Nucleus accumbens (tissue), 56 donors: Measurements from ENCODE around the gene ITGA3.

Source experiments
- DNase-seq, 56 donors: peaks; one replicate each; lab custom pipeline; 2025; lab: John Stamatoyannopoulos, UW

ITGA3 gene

GRCh38 chr17:50066995-50067394 is 11.1 kb downstream of the ITGA3 start:
- DNase-seq = no peak

GRCh38 chr17:50067996-50068395 is 12.1 kb downstream of the ITGA3 start:
- no peak for DNase-seq

- no peak for DNase-seq
Measured at GRCh38 chr17:50070908-50071680, 15.2 kb downstream of the ITGA3 start.

- DNase-seq = no peak
Measured at GRCh38 chr17:50071692-50072091, 15.8 kb downstream of the ITGA3 start.

- DNase-seq = no peak
Measured at GRCh38 chr17:50072130-50072529, 16.2 kb downstream of the ITGA3 start.

- no peak for DNase-seq
Measured at GRCh38 chr17:50072925-50073324, 17.0 kb downstream of the ITGA3 start.

- DNase-seq = no peak
Measured at GRCh38 chr17:50074227-50074626, 18.3 kb downstream of the ITGA3 start.

GRCh38 chr17:50075446-50076032 is 19.6 kb downstream of the ITGA3 start:
- DNase-seq = no peak

GRCh38 chr17:50076221-50076590 is 20.3 kb downstream of the ITGA3 start:
- no peak for DNase-seq

- no peak for DNase-seq
Measured at GRCh38 chr17:50076591-50077235, 20.8 kb downstream of the ITGA3 start.

- DNase-seq = no peak
Measured at GRCh38 chr17:50078430-50078829, 22.5 kb downstream of the ITGA3 start.

- no peak for DNase-seq
Measured at GRCh38 chr17:50079334-50080095, 23.6 kb downstream of the ITGA3 start.

GRCh38 chr17:50080096-50080480 is 24.2 kb downstream of the ITGA3 start:
- no peak for DNase-seq

GRCh38 chr17:50080827-50081226 is 24.9 kb downstream of the ITGA3 start:
- no peak for DNase-seq

GRCh38 chr17:50081757-50082156 is 25.8 kb downstream of the ITGA3 start:
- no peak for DNase-seq

- peak in 28 of 56 donors; percentile 7 to 71 (median 22) for DNase-seq
Measured at GRCh38 chr17:50087246-50087911, 31.5 kb downstream of the ITGA3 start.

- DNase-seq = no peak
Measured at GRCh38 chr17:50087912-50088405, 32.0 kb downstream of the ITGA3 start.

GRCh38 chr17:50088952-50089825 is 33.3 kb downstream of the ITGA3 start:
- DNase-seq = no peak

GRCh38 chr17:50090071-50090470 is 34.2 kb downstream of the ITGA3 start:
- no peak for DNase-seq
